Nephron progenitor cell (in vitro differentiated cells): ENCODE results near the gene SLC4A7.

ENCODE experiments used
- DNase-seq: peaks from one replicate; pipeline ENCODE4 v3.0.0; 2021
- H3K27ac Mint-ChIP-seq: 2 replicates; pipeline ENCODE4 v1.8.0; 2021; ENCODE audit warnings: mild to moderate bottlenecking, moderate library complexity, mixed read lengths
- H3K27me3 Mint-ChIP-seq: 2 replicates; pipeline ENCODE4 v1.8.0; 2021; ENCODE audit warnings: mild to moderate bottlenecking, low read depth, mixed read lengths; ENCODE audit not compliant: poor library complexity
- H3K36me3 Mint-ChIP-seq: 2 replicates; pipeline ENCODE4 v1.8.0; 2021; ENCODE audit warnings: low read depth, mixed read lengths
- H3K4me1 Mint-ChIP-seq: 2 replicates; pipeline ENCODE4 v1.8.0; 2021; ENCODE audit warnings: mixed read lengths
- H3K4me3 Mint-ChIP-seq: 2 replicates; pipeline ENCODE4 v1.8.0; 2021; ENCODE audit warnings: mild to moderate bottlenecking, moderate library complexity, mixed read lengths
- H3K9me3 Mint-ChIP-seq: 2 replicates; pipeline ENCODE4 v1.8.0; 2021; ENCODE audit warnings: mild to moderate bottlenecking, moderate library complexity, mixed read lengths
- TF ChIP-seq, protein P1 (sequence below): fragments of 200-600 bp; sonication (generic); IDR thresholded peaks from 2 replicates; pipeline ENCODE4 v1.5.0; 2021; ENCODE audit warnings: antibody characterized with exemption

SLC4A7 gene

DNA sequence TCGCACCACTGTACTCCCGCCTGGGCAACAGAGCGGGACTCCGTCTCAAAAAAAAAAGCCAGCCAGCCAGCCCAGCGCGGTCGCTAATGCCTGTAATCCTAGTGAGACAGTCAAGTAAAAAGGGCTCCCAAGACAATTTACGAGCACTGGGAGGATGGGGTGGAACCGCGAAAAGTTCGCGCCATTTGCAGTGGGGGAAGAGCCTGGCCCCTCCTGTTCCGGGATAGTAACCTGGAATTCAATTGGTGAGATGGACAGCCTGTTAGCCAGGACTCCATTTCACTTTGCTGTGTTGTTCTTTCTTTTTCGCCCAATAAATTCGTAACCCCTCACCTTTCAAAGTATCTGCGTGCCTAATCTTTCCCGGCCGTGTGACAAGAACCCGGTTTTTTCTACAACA, 19.5 kb downstream of the SLC4A7 start:
- Mint-ChIP-seq H3K36me3 (peaks cover 91% of the 10 kb centered on the region), H3K4me1 (no peaks in the 10 kb centered on the region), H3K27ac (no peak overlapping the region), H3K4me3 (no peak overlapping the region), H3K27me3 (peaks cover 4% of the 10 kb centered on the region), H3K9me3 (peaks cover 75% of the 10 kb centered on the region)
- TF ChIP-seq, protein P1, sequence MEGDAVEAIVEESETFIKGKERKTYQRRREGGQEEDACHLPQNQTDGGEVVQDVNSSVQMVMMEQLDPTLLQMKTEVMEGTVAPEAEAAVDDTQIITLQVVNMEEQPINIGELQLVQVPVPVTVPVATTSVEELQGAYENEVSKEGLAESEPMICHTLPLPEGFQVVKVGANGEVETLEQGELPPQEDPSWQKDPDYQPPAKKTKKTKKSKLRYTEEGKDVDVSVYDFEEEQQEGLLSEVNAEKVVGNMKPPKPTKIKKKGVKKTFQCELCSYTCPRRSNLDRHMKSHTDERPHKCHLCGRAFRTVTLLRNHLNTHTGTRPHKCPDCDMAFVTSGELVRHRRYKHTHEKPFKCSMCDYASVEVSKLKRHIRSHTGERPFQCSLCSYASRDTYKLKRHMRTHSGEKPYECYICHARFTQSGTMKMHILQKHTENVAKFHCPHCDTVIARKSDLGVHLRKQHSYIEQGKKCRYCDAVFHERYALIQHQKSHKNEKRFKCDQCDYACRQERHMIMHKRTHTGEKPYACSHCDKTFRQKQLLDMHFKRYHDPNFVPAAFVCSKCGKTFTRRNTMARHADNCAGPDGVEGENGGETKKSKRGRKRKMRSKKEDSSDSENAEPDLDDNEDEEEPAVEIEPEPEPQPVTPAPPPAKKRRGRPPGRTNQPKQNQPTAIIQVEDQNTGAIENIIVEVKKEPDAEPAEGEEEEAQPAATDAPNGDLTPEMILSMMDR: no peak
- DNase-seq: no peak

DNA sequence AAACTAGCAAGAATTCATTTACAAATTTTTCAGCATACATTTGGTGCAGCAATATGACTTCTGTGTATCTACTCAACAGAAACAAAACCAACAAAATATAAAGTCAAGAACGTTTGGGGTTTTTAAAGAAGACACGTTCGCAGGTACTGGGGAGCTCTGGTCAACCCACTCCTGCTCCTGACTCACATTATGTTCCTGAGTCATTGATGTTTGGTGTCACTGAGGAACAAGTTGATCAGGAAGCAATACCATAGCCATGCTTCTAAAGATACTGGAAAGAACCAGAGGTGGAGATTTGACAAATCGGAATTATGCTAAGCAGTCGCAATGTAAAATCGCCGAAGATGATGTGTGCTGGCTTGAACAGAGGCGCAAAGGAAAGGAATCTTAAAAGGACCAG, 22.0 kb downstream of the SLC4A7 start:
- Mint-ChIP-seq H3K9me3 (peaks cover 61% of the 10 kb centered on the region), H3K27me3 (peaks cover 4% of the 10 kb centered on the region), H3K4me3 (no peak overlapping the region), H3K27ac (peak overlapping the region; percentile 22), H3K36me3 (peaks cover 86% of the 10 kb centered on the region), H3K4me1 (no peaks in the 10 kb centered on the region)
- no peak for DNase-seq
- TF ChIP-seq, protein P1: no peak

DNA sequence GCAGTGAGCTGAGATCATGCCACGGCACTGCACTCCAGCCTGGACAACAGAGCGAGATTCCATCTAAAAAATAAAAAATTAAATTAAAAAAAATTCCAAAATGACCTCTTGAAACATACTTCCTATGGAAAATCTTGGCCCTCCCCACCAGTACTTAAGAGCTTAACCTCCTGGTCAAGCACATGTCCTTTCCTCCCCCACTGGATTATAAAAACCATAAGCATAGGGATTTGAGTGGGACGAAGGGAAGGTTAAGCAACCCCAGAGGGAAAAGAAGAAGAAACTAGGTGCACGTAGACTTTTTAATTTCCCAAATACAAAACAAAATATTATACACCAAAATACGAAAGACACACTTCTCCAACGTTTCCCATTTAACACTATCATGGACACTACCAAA, 25.3 kb downstream of the SLC4A7 start:
- Mint-ChIP-seq H3K27ac (no peak overlapping the region), H3K4me1 (no peaks in the 10 kb centered on the region), H3K9me3 (peaks cover 32% of the 10 kb centered on the region), H3K27me3 (peaks cover 4% of the 10 kb centered on the region), H3K36me3 (peaks cover 83% of the 10 kb centered on the region), H3K4me3 (no peak overlapping the region)
- no peak for DNase-seq
- TF ChIP-seq, protein P1: no peak

DNA sequence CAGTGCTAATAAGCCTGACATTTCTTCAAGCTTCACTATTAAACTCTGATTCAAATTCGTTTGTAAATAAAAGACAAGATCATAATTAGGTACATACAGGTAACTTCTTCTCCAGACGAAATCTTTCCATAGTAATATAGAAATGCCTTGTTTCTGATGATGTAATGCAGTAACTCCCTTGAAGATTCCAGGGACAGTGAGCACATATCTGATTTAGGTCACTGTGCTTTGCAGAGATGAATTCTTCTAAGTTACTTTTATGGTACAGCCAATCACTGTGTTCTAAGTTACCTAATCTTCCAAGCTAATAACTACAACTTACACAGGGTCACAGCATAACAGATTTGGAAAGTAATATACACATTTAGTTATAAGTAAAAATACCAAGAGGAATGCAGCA, 27.6 kb downstream of the SLC4A7 start:
- Mint-ChIP-seq H3K4me3 (no peak overlapping the region), H3K27me3 (no peaks in the 10 kb centered on the region), H3K4me1 (peaks cover 8% of the 10 kb centered on the region), H3K27ac (peak overlapping the region; percentile 30), H3K9me3 (peaks cover 9% of the 10 kb centered on the region), H3K36me3 (peaks cover 71% of the 10 kb centered on the region)
- TF ChIP-seq, protein P1: no peak
- no peak for DNase-seq

DNA sequence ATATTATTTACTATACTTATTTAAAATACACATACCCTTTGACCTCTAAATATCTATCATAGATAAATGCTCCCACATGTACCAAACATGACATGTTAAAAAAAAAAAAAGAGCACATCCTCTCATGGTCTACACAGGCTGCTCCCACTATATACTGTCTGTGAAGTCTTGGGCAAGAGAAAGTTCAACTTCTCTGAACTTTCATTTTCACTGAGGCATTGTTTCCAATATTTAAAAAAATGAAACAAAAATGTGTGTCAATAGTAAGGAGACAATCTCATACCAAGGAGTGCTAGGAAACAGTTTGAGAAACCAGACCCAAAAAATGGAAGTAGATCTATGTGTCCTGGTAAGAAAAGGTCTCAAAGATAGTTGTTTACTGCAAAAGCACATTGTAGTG, 29.3 kb downstream of the SLC4A7 start:
- TF ChIP-seq, protein P1: no peak
- H3K4me3 Mint-ChIP-seq: no peak overlapping the region
- no peak overlapping the region for H3K27ac Mint-ChIP-seq
- DNase-seq: no peak
- no peaks in the 10 kb centered on the region for H3K27me3 Mint-ChIP-seq
- no peaks in the 10 kb centered on the region for H3K9me3 Mint-ChIP-seq
- peaks cover 66% of the 10 kb centered on the region for H3K36me3 Mint-ChIP-seq
- H3K4me1 Mint-ChIP-seq: peaks cover 8% of the 10 kb centered on the region

DNA sequence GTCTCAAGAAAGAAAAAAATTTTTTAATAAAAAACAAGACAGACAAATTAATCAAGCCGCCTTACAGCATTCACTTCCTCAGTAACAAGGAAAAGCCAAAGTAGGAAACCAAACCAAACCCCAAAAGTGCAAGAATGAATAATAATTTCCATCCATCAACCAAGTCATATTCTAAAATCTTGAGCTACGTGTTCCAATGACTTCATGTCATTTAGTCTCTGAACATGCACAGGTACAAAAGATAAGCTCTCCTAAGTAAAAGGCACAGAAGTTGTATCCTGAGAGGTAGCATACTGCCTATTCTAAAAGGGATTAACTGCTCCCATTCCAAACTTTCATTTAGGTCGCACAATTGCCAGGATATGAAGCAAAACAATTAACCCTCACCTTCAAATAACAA, 29.7 kb downstream of the SLC4A7 start:
- Mint-ChIP-seq H3K9me3 (no peaks in the 10 kb centered on the region), H3K27me3 (no peaks in the 10 kb centered on the region), H3K4me1 (peaks cover 8% of the 10 kb centered on the region), H3K4me3 (no peak overlapping the region), H3K27ac (no peak overlapping the region), H3K36me3 (peaks cover 66% of the 10 kb centered on the region)
- TF ChIP-seq, protein P1: no peak
- DNase-seq: no peak
